NCI-H2196 (cell line): ENCODE data around the gene PTPRD.

Experiments used
- DNase-seq: peaks from one replicate; lab custom pipeline; 2025; ENCODE audit not compliant: unreplicated experiment; lab: John Stamatoyannopoulos, UW

PTPRD gene

DNA sequence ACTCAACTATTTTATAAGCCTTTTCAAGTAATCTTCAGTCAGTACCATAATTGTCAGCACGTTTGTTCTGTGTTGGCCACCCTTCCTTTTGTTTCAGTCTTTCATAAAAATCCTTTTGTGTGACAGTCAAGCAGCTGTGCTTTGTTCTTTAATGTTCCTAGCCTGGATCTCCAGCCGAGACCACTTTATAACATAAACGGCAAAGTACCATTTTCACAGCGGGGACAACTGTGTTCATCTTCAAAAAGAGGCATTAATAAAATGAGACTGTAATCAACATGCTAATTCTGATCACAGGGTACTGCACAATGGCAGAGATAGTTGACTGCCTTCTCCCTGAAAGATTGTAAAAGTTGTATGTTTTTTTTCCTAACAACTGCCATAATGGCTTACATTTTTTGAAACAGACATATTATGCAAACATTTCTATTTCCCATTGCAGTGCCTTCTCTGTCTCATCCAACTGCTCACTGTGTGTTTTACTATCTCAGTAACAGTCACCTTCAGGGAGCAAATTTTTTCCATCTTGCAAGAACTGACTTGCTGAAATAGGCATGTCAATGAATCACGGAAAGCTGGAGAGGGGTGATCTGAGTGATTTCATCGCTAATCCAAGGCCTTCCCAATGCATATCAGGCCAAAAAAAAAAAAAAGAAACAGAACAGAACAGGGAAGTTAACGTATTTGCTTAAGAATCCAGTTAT lies 1984.7 kb downstream of the PTPRD start:
- DNase-seq: no peak

DNA sequence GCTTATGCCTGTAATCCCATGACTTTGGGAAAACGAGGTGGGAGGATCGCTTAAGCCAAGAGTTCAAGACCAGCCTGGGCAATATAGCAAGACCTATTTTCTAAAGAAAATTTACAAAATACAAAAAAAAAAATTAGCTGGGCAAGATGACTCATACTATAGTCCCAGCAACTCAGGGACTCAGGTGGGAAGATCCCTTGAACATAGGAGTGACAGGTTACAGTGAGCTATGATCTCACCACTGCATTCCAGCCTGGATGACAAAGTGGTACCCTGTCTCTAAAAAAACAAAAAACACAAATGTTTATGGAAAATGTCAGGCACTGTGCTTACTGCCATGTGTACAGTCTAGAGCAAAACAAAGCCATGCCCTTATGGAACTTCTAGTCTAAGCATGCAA lies 1989.9 kb downstream of the PTPRD start:
- no peak for DNase-seq

GRCh38 chr9:8622222-8622802 lies 1990.5 kb downstream of the PTPRD start:
- DNase-seq: no peak

DNA sequence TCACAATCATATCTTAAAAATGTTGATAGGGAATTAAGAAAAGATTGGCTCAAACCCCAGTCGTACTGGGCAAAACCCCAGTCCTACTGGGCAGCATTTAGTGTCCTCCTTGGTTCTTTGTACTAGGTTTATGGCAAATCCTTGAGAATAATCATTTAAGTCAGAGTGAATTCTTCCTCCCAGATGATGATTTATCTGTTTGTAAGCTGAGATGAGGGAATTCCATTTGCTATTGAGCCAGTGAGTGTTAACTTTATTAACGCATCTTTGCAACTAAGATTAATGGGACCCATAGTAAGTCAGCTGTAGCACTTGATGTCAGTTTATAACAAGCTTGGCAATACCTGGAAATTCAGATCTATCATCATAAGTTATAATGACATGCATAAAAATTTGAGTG lies 1991.4 kb downstream of the PTPRD start:
- no peak for DNase-seq

DNA sequence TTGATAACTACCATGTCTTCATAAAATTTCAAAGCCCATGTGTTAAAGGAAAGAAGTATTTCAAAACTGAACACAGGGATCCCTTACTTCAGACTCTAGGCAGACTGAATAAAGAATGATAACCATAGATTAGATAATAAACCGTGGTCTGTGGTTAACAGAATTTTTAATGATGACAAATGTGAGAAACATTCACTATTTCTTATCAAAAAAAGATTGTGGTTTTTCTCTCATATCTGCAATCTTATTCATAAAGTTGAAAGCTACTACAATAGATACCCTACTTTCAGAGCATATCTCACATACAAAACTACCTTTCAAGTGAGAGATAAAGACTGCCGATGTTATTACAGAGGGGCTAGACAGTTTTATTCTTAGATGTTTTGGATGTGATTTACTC lies 1996.4 kb downstream of the PTPRD start:
- DNase-seq: no peak

DNA sequence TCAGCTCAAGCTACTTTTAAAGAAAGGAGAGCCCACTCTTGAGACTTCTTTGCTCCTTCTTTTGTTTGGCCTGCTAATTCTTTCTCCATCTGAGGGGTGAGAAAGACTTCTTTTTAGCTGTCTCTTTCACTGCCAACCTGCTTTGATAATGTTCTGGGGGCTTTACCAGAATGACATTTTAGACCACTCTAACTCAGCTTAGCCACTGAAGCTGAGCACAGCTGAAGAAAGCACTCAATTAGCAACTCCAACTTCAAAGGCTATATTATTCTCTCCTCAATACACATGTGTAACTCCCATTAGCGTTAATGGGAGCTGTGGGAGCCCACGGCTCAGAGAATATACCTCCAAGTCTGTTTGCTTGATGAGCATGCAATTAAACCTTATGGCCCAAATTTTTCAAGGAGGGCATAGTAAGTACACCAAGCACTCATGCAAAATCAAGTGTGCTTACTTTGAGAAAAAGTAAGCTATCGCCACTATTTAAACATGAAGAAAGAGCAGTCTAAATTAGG lies 1997.8 kb downstream of the PTPRD start:
- DNase-seq: no peak

GRCh38 chr9:8613346-8613825 lies 1999.4 kb downstream of the PTPRD start:
- no peak for DNase-seq

GRCh38 chr9:8611153-8611552 lies 2001.6 kb downstream of the PTPRD start:
- no peak for DNase-seq

DNA sequence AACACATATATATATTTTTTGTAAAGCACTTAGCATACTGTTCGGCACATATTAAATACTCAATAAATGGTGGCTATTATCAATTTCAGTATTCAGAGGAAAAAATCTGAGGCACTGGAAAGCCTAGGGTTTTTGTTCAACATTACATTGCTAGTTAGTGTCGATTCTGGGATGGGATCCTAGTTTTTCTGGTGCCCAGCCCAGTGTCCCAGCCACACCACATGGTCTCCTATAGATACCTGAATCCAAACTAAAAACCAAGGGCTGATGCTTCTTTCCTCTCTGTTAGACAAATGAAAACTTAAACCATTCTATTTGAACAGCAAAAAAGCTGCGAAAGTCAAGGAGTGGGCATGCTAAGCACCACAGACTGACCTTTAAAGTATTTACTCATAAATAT lies 2002.5 kb downstream of the PTPRD start:
- no peak for DNase-seq

DNA sequence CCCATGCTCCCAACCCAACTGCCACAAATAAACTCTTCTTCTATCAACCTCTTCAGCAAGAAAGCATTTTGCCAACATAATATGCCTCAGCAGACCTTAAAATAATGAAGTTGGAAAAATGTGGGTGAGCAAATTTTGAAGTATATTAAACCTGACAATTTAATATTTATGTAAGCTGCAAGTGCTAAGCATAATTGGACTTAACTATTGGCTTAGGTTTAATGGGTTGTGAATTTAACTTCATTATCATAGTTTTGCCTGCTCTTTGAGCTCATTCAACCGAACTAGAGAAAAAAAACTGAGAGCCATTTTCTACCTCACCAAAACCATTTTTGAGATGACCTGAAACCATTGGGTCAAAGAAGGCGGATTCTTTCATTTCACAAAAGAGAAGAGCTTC lies 2007.7 kb downstream of the PTPRD start:
- DNase-seq: no peak

DNA sequence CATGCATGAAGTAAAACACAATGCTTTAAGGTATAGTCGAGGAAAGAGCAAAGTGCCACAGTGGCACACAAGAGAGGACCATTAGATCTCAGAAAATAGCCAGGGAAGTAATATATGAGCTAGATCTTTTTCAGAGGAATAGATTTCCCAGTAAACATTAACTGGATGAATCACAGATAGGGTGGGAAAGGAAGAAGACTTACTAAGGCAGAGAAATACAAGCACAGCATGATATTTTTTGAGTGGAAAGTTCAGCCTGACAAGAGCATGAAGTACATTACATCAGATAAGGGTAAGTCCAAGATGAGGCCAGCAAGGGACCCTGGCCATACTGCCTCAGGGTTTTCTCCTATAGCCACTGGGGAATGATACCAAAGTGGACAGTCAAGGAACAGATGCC lies 2008.6 kb downstream of the PTPRD start:
- DNase-seq: no peak

- no peak for DNase-seq
Measured at GRCh38 chr9:8600914-8601680, 2011.7 kb downstream of the PTPRD start.

DNA sequence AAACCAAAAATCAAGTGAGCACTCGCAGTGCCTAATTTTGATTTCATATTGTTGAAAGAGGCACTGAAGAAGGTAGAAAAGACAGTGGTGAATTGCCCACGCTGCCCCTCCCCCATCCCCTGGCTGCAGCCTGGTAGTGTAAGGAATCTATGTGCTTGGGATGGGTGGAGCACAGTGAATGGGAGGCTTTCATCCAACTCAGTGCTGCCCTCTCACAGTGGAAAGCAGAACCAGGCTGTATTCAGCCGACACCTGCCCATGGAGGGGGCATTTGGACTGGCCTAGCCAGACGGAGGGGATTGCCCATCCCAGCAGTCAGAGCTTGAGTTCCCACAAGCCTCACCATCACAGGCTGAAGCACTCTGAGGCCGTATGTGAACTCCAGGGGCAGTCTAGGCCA lies 2012.9 kb downstream of the PTPRD start:
- no peak for DNase-seq

DNA sequence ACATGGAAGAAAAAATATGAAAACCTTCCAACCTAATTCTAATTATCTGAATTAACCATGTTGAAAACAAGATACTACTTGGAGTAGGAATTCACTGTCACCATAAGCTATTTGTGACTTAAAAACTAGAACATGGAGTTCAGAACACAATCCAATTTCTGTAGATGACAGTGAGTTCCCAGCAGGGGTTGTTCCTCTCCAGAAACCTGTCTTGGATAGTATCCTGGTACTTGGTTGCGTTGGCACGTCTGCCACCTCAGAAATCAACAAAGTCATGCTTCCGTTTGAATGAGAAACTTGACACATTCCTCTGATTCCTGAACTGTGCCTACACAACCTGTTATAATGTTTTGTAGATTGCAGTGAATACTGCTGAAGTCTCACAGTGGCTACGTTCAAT lies 2023.3 kb downstream of the PTPRD start:
- no peak for DNase-seq

DNA sequence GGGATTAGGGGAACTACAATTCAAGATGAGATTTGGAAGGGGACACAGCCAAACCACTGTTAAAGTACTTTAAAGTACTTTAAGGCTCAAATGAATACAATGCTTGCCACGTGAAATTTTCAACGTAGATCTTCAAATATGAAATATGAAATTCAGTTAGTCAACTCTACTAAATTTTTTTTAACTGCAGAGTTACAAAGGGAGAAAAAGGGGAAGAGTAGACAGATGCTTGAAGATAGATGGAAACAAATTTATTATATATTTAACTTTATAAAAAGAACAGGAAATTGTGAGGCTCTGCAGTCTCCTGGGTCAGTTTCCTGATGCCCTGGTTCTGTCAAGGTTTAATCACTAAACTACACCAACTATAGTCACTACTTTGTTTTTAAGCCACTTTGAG lies 2027.8 kb downstream of the PTPRD start:
- DNase-seq: no peak

DNA sequence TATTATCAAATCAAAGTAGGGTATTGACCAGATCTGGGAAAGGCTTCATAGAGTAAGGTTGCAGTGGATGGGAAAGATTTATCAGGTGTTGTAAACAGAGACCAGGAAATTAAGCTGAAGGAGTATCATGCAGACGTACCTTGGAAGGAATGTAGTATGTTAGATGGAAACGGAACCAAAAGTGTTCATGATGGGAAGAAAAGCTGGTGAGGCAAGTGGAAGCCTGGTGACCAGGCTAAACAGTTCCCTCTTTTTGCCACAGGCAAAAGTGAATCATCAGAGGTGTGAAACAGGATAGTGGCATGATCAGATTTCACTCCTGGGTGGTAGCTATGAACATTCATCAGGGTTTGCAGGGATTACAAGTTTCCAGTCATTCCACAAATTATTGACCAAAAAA lies 2033.1 kb downstream of the PTPRD start:
- DNase-seq: no peak

DNA sequence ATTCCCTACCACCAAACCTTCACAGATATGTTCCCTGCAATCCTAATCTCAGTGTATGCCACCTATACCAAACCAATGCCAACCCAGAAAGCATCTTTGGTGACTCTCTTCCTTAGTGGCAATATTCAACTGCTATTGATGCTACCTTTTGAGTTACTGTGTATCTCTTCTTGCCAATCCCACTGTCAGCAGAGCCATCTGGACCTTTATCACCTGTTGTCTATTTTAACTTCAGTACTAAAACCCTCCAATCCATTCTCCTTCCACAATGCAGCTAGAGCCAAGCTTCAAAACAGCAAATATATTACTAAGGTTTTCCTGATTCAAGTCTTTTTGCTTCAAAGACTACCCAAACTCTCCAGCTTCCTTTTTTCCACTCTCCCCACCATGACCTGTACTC lies 2036.1 kb downstream of the PTPRD start:
- DNase-seq: no peak

- no peak for DNase-seq
Measured at GRCh38 chr9:8574846-8575245, 2038.0 kb downstream of the PTPRD start.

- no peak for DNase-seq
Measured at GRCh38 chr9:8572209-8572608, 2040.6 kb downstream of the PTPRD start.

GRCh38 chr9:8571643-8572042 lies 2041.2 kb downstream of the PTPRD start:
- DNase-seq: no peak

- no peak for DNase-seq
Measured at GRCh38 chr9:8570776-8571175, 2042.0 kb downstream of the PTPRD start.

DNA sequence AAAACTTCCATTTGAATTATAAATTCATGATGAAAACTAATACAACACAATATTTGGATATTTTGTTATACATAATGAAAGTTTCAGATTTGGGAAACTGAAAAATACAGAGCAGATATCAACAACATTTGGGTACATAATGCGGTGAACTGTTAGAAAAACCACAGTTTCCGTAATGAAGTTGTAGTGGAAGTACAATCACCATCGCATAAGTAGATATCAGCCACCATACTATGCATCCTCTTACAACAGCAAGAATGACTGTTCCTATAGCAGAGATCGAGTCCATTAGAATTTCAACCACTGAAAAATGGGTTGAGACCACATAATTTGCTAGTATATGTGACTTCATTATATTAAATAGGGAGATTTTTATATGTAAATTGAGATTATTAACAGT lies 2043.0 kb downstream of the PTPRD start:
- no peak for DNase-seq
